ENCODE results near the gene EML5.

Gene EML5

DNA sequence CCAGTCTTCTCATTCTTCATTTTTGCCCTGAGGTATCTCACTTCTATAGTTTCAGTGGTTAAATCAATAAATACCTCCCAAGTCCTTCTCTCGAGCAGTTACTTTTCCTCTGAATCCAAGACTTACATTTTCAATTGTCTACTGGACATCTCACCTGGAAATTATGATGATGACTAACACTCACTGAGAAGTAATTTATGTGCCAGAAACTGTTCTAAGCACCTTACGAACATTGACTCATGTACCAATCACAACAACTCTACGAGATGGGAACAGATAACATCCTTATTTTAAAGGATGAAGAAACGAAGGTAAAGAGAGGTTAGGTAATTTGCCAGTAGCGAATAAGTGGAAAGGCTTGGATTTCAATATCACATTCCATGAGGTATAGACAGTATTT is 94.1 kb downstream of the EML5 start:
- DNase-seq = no peak

GRCh38 chr14:88695870-88696269 is 96.9 kb downstream of the EML5 start:
- DNase-seq = no peak

GRCh38 chr14:88688386-88688785 is 104.4 kb downstream of the EML5 start:
- no peak for DNase-seq

- no peak for DNase-seq
Measured at GRCh38 chr14:88683119-88683518, 109.6 kb downstream of the EML5 start.

DNA sequence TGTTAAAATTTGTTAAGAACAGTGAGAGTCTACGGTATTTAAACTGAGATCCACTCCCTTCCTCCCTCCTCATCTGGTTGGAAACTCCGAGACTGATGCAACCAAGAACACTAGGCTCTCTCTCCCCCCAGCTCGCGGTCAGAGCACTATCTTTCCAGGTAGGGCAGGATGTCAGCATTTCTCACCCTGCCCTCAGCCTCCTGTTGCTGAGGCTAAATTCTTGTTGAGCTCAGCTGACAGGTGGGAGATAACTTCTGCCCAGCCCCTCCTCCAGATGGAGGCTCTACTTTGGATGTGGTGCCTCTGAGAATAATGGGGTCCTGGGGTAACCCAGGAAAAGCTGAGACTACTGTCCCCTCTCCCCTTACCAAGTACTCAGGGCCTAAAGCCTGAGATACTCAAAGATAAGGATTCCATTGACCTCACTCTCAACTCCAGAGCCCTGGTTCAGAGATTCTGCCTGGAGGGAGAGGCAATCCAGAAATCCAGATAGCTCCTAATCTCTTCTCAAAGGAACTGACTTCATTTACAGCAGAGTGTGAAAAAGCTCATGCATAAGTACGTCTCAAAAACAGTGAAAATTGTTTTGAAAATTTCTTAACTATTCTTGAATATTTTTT is 110.1 kb downstream of the EML5 start:
- no peak for DNase-seq

DNA sequence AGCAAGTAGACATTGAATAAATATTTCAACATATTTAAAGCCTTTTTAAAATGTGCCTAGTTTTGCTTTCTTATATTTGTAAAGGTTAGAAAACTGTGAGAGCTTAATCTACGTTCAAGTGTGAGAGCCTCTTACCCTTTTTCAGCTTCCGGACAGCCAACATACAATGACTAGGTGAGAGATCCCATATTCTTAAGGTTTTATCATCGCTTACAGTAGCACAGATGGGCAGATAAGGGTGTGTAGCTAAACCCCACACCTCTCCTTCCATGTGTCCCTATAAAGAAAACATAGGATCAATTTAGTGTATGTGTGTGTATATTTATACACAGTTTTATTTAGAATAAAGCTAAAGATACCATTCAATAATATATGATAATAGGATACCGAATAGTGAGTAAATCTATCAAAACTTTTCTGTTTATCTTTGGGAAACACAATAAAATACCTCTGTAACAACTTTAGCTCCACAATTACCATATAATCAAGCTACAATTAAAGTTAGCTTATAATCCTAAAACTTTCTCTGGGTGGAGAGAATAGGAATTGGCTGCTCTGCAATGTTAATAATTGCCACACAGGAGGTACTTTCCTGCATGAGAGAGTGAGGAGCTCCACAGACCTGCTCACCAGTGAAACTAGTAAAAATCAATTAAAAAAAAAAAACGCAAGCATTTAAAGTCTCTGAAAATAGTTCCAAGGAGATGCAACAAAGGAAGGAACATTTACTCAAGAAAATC is 110.8 kb downstream of the EML5 start:
- DNase-seq = no peak

- no peak for DNase-seq
Measured at GRCh38 chr14:88669346-88669745, 123.4 kb downstream of the EML5 start.

DNA sequence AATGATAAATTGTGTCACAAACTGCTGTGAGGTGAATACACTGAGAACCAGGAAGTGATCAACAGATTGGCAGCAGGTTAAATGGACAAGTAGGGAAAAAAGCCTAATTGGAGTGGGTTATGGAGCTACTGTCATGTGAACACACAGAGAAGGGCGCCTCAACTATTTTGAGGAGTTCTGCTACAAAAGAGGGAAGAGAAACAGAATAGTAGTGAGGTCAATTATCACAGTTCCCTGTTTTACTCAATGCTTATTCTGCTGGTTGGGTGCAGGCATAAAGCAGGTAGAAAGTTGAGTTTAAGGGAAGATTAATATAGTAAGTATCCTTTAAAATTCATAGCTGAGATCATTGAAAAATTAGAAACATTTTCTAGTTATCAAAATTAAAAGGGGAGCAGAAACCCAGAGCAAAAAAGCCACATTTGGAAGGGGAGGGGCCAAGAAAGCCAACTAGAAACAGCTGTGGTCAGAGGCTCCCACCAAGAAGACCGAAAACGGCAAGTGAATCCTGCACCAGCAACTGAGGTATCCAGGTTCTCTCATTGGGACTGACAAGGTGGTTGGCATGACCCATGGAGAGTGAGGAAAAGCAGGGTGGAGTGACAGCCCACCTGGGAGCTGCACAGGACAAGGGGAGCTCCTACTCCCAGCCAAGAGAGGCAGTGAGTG is 124.2 kb downstream of the EML5 start:
- DNase-seq = no peak

DNA sequence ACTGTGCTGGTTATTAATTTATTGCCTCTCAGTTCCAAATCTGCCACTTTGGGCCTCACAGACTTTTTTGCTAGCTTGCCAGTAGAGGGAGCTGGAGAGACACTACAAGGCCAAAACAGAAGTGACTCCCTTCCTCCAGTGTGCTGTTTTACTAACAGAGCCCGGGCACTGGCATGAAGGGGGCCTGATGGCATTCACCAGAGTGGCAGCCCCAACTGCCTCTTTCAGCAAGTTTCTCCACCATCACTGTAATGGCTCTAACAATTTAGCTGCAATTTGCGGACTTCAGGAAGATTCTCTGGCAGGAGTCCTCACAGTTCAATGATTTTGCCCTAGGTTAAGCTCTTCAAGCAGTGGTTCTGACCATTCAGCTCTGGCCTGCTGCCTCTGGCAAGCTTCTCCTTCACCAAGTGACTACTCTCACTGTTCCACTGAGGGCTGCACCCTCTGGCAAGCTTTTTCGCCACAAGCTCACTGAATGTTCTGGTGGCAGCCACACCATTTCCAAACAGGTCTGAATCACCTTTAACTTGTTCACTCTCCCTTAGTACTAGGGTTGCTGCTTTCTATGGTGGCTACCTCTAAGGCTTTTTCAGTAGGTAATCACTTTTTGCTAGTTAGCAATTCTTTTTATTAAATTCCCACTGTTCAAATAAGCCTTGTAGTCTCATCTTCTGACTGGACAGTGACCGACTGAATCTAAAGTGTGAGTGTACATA is 125.0 kb downstream of the EML5 start:
- peak; percentile 32 to 41 for DNase-seq

DNA sequence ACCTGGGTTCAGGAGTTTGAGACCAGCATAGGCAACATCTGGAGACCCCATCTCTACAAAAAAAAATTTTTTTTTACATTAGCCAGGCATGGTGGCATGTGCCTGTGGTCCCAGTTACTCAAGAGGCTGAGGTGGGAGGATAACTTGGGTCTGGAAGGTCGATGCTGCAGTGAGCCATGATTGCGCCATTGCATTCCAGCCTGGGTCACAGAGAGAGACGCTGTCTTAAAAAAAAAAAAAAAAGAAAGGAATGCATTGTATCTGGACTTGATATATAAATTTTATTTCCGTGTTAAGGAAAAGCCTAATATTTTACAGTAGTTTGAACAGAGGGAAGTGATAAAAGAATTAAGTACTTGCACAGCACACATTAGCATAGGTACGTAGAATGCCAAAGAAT is 132.7 kb downstream of the EML5 start:
- no peak for DNase-seq

- no peak for DNase-seq
Measured at GRCh38 chr14:88639221-88639620, 153.5 kb downstream of the EML5 start.

DNA sequence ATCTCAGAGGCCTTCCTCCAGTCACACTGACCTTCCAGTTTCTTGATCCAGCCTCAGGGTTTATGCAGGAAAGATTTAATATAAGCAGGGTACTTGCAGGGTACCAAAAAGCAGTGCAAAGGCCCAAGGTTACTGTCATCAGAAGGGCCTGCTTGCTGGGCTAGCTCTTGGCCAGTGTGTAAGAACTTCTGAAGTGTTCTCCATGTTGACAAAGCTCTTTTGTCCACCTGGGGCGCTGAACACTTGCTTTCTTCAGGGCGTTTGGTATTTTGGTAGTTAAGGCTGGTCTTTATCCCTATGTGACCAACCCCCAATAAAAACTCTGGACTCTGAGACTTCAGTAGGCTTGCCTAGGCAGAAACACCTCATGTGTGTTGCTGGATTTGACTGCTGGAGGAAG is 160.2 kb downstream of the EML5 start:
- DNase-seq = no peak

DNA sequence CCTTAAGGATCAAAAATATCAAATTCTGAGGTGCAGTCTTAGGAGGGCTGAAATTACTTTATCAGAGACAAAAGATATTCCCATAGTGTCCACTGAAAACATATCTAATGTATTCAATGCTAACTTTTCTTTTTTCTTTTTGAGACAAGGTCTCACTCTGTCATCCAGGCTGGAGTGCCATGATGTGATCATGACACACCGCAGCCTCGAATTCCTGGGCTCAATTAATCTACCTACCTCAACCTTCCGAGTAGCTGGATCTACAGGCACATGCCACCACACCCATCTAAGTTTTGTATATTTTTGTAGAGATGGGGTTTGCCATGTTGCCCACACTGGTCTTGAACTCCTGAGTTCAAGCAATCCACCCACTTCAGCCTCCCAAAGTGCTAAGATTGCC is 161.7 kb downstream of the EML5 start:
- no peak for DNase-seq

GRCh38 chr14:88630565-88630964 is 162.2 kb downstream of the EML5 start:
- no peak for DNase-seq

DNA sequence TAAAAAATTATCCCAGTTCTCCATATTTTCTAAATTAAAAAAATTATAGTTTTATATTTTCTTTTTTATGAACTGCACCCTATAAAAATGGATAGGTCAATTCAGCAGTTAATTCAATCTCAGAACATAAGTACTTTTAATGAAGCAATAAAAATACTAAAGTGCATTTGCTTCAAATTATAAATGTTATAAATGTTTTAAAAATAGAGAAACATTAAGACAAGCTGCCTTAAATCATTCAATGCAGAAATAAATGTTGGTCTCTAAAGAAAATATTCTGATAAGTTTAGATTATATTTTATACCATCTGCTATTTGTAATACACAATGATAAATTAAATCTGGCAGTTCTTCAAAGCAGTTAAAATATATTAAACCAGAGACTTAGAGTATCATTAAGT is 164.3 kb downstream of the EML5 start:
- DNase-seq = no peak

DNA sequence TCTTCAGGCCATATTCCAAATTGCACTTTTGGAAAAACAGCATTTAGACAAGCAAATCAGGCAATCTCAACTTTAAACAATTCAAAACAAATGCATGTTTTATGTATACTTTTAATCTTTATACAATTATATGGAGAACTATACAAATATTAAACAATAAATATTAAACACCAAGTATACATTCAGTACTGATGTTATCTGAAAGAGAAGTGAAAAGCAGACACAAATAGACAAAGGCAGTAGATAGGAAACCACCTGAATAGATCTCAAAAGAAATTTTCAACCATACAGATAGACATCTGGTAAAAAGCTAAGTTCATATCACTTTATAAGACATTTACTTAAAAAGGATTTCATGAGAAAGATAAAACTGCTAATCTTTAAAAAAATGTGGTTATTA is 164.7 kb downstream of the EML5 start:
- no peak for DNase-seq

DNA sequence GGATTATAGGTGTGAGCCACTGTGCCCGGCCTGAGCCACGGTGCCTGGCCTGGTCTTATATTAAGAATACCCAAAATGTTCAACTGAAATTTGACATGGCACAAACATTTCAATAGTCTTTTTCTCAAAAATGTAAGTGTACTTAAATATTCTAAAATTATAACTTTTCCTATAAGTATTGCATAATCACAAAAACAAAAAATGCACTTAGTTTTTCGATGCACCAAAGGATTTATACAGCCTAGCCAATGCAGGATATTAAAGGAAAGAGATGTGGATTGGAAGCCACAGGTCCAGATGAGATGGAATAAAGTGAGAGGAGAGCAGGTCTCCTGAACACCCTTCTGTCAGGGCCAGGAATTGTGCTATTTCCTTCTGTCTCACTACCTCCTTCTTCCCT is 167.1 kb downstream of the EML5 start:
- DNase-seq = no peak

DNA sequence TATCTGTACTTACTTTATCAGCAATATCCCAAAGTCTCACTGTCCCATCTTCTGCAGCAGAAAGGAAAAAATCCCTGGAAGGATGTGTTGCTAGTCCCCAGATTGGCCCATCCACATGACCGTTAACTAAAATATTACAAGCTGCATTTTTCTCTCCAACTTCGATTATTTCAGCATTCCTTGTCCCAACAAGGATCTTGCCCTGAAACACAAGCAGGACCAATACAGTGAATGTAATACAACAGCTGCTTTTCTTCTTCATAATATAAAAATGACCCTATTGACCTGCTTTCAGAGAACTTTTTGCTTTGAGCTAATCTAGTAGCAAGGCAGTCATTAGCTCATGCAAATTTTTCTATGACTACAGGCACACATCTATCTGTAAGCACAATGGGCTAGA is 171.7 kb downstream of the EML5 start:
- DNase-seq = no peak

GRCh38 chr14:88618476-88618875 is 174.3 kb downstream of the EML5 start:
- DNase-seq = no peak

- DNase-seq = no peak
Measured at GRCh38 chr14:88617479-88617878, 175.3 kb downstream of the EML5 start.

DNA sequence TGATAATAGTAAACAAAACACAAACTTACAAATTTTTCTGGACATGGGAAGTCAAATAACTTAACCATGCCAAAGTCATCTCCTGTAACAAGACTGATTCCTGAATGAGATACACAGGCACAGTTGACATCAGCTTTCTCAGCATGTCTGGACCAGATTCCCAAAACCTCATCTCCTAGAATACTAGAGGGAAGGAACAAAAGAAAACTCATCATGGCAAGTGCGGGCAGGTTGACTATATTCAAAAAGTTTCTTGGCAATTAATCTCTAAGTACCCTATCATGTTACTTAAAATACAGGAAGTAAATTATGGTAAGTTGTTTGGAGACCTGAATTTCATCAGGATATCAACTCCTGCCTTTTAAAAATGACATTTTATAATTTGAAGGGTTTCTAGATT is 176.1 kb downstream of the EML5 start:
- no peak for DNase-seq

GRCh38 chr14:88614218-88614907 is 178.4 kb downstream of the EML5 start:
- DNase-seq = no peak

DNA sequence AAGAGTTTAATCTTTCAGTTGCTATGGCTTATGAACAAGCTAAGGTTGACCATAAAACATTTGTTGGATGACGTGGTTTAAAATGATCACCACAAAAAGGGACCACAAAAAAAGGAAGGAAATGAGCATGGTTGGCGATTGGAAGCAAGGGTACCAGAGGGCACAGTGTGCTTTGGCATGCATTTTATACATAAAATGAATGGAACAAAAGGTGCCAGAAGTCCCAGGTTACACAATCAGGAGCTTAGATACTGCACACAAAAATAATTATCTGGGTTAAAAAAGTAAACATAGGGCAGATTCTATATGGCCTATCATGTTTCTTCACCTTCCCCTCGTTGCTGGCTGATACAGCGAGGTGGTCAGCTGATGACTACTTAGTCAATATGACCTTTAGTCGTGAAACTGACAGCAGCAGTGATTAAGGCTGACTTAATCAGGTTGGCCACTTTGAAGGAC is 179.2 kb downstream of the EML5 start:
- DNase-seq = no peak

All from stimulated activated CD4-positive, alpha-beta T cell treated with anti-CD3 and anti-CD28 coated beads, Interleukin-2, amount 100 ng/mL, for 48 hours (primary cell).